ENCODE results near the gene EZH2. TPM values are rescaled to one million over a fixed set of nuclear protein-coding genes. Genes with fewer than 3 reads are reported as not detected.

EZH2 gene
- total RNA-seq, 6 experiments from 2014 or later = 1.2 to 4.2 (median 1.9) TPM

- TF ChIP-seq POLR2A (IDR thresholded peaks at IDR 0.05) (no peak), CTCF (IDR thresholded peaks at IDR 0.05) (no peak)
- no peak overlapping the region for H3K27ac ChIP-seq
- 53% methylated on average over 5 of the region's 7 CpGs for WGBS (ENCODE audit: insufficient coverage, low coverage, low lambda C conversion rate, missing lambda C conversion rate)
- no peaks in the 10 kb centered on the region for H3K4me1 ChIP-seq
- H3K9me3 ChIP-seq = no peaks in the 10 kb centered on the region
- intact Hi-C loops (cut with DNase I) = no loop called here
- no peaks in the 10 kb centered on the region for H3K27me3 ChIP-seq
- DNase-seq = no peak
- ATAC-seq = no peak
- H3K4me3 ChIP-seq = no peak overlapping the region
- H3K36me3 ChIP-seq = no peaks in the 10 kb centered on the region
Observed at GRCh38 chr7:148915211-148915610, 31.1 kb upstream of the EZH2 start.

- intact Hi-C loops (cut with DNase I) = no loop called here
- Histone ChIP-seq H3K27me3 (no peaks in the 10 kb centered on the region), H3K9me3 (no peaks in the 10 kb centered on the region), H3K27ac (no peak overlapping the region), H3K36me3 (no peaks in the 10 kb centered on the region), H3K4me1 (no peaks in the 10 kb centered on the region), H3K4me3 (no peak overlapping the region)
- WGBS (ENCODE audit: insufficient coverage, low coverage, low lambda C conversion rate, missing lambda C conversion rate) = 73% methylated on average over 3 of the region's 10 CpGs
- ATAC-seq (no peak), DNase-seq (no peak)
- TF ChIP-seq CTCF (IDR thresholded peaks at IDR 0.05) (no peak), POLR2A (IDR thresholded peaks at IDR 0.05) (no peak)
Observed at GRCh38 chr7:148914208-148914777, 30.2 kb upstream of the EZH2 start.

- Histone ChIP-seq H3K27me3 (no peaks in the 10 kb centered on the region), H3K4me1 (no peaks in the 10 kb centered on the region), H3K9me3 (no peaks in the 10 kb centered on the region), H3K4me3 (no peak overlapping the region), H3K36me3 (no peaks in the 10 kb centered on the region), H3K27ac (no peak overlapping the region)
- DNase-seq (no peak), ATAC-seq (no peak)
- WGBS (ENCODE audit: insufficient coverage, low coverage, low lambda C conversion rate, missing lambda C conversion rate) = 60% methylated on average over 8 of the region's 8 CpGs
- TF ChIP-seq CTCF (IDR thresholded peaks at IDR 0.05) (no peak), POLR2A (IDR thresholded peaks at IDR 0.05) (no peak)
- intact Hi-C loops (cut with DNase I) = no loop called here
Observed at GRCh38 chr7:148912758-148913541, 28.9 kb upstream of the EZH2 start.

GRCh38 chr7:148912151-148912550, 28.1 kb upstream of the EZH2 start:
- 62% methylated on average over 4 of the region's 4 CpGs for WGBS (ENCODE audit: insufficient coverage, low coverage, low lambda C conversion rate, missing lambda C conversion rate)
- intact Hi-C loops (cut with DNase I) = no loop called here
- no peak for DNase-seq
- no peak for TF ChIP-seq POLR2A (IDR thresholded peaks at IDR 0.05)
- TF ChIP-seq CTCF (IDR thresholded peaks at IDR 0.05) = no peak
- Histone ChIP-seq H3K27ac (no peak overlapping the region), H3K27me3 (no peaks in the 10 kb centered on the region), H3K9me3 (no peaks in the 10 kb centered on the region), H3K4me3 (no peak overlapping the region), H3K4me1 (no peaks in the 10 kb centered on the region), H3K36me3 (no peaks in the 10 kb centered on the region)
- ATAC-seq = no peak

Data from right lobe of liver (tissue), 6 donors.